ENCODE measurements around the gene PPP1R26. TPM values are rescaled to one million over a fixed set of nuclear protein-coding genes. Genes with fewer than 3 reads are reported as not detected.

PPP1R26 gene
- total RNA-seq, 1 experiment from 2014 or later = 32.0 TPM

DNA sequence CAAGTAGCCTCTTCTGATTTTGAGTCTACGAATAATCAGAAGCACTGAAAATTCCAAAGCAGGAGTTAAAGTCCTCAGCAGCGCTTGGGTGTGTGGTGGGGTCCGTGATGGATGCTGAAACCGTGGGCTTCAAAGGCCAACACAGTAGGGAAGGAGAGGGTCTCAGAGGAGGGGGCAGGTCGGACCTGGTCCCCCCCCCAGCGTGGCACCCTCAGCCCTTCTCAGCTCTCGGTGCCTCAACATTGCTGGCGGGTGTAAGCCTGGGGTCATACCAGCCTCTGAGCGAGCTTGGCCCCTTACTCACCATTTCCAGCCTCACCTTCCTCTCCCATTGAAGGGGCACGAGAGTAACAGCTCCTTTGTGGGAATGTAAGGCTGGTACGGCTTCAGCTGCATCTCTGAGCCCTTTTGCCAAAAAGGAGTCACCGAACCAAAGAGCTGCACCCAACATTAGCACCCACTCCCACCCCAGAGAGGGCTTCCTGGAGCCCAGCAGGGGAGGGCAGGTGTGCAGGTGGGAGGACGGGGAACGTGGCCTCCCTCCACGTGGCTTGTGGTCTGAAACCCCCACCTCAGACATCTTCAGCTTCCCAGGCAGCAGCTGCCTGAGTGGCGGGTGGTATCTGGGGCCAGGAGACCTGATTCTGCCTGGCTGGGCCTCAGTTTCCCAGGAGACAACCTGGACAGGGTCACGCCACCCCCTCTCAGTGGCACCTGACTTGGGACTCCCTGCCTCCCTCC is 34.9 kb downstream of the PPP1R26 start:
- H3K27me3 ChIP-seq (ENCODE audit: insufficient read depth, low read length) = no peaks in the 10 kb centered on the region
- no peaks in the 10 kb centered on the region for H3K36me3 ChIP-seq (ENCODE audit: control insufficient read depth in 1 of 2, insufficient read depth in 2 of 2, low read length in 2 of 2)
- ChIA-PET POLR2A (no interaction called here), RAD21 (ENCODE audit: low non-redundant PET in 1 of 2, low total read pairs in 2 of 2, uncharacterized antibody in 2 of 2, unreplicated experiment in 2 of 2) (no interaction called here), CTCF (no interaction called here)
- BruUV-seq (replicated peaks) = no TSS peak
- TF ChIP-seq CEBPB (IDR thresholded peaks at IDR 0.05; ENCODE audit: low read depth) (no peak), CBX3 (IDR thresholded peaks at IDR 0.05; ENCODE audit: low read depth) (no peak), RAD21 (IDR thresholded peaks at IDR 0.05; ENCODE audit: low read depth) (no peak), ZNF274 (IDR thresholded peaks at IDR 0.05; ENCODE audit: low read depth, low read length) (no peak), JUND (IDR thresholded peaks at IDR 0.05) (no peak), SP1 (IDR thresholded peaks at IDR 0.05; ENCODE audit: low read depth) (no peak), EZH2phosphoT487 (IDR thresholded peaks at IDR 0.05; ENCODE audit: borderline replicate concordance) (no peak)
- TF ChIP-seq, protein P1, sequence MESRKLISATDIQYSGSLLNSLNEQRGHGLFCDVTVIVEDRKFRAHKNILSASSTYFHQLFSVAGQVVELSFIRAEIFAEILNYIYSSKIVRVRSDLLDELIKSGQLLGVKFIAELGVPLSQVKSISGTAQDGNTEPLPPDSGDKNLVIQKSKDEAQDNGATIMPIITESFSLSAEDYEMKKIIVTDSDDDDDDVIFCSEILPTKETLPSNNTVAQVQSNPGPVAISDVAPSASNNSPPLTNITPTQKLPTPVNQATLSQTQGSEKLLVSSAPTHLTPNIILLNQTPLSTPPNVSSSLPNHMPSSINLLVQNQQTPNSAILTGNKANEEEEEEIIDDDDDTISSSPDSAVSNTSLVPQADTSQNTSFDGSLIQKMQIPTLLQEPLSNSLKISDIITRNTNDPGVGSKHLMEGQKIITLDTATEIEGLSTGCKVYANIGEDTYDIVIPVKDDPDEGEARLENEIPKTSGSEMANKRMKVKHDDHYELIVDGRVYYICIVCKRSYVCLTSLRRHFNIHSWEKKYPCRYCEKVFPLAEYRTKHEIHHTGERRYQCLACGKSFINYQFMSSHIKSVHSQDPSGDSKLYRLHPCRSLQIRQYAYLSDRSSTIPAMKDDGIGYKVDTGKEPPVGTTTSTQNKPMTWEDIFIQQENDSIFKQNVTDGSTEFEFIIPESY (IDR thresholded peaks at IDR 0.05; ENCODE audit: extremely low read depth, insufficient replicate concordance, low read length) = no peak
- H3K4me1 ChIP-seq (ENCODE audit: control insufficient read depth in 1 of 2, insufficient read depth in 2 of 2, low read length in 2 of 2) = peaks cover 6 to 24% of the 10 kb centered on the region in 2 experiments; a peak in 3 of 4 replicates
- H3K4me2 ChIP-seq (ENCODE audit: low read length) = no peak overlapping the region
- H3K9ac ChIP-seq (ENCODE audit: low read length) = no peak overlapping the region
- ATAC-seq (no peak), DNase-seq (ENCODE audit: low read depth, low spot score) (no peak)
- H4K20me1 ChIP-seq (ENCODE audit: insufficient read depth) = no peaks in the 10 kb centered on the region
- intact Hi-C loops (cut with micrococcal nuclease) = no loop called here
- no peaks in the 10 kb centered on the region for H3K79me2 ChIP-seq (ENCODE audit: insufficient read depth, low read length)
- H3K9me3 ChIP-seq (ENCODE audit: control insufficient read depth in 1 of 2, insufficient read depth in 1 of 2, low read depth in 1 of 2, low read length in 2 of 2) = no peaks in the 10 kb centered on the region; a peak in 1 of 4 replicates
- no peak overlapping the region for H3K4me3 ChIP-seq (replicated peaks in 1 of 2; ENCODE audit: low read depth in 1 of 2, low read length in 2 of 2)
- H3K27ac ChIP-seq (ENCODE audit: low read depth, low read length) = no peak overlapping the region
- no peak overlapping the region for H2AFZ ChIP-seq (ENCODE audit: low read depth, low read length, poor library complexity, severe bottlenecking)
- no peaks in the 10 kb centered on the region for H3K9me2 ChIP-seq (ENCODE audit: insufficient read depth)

All from HCT116 (cell line).